ENCODE data around the gene GCC2. TPM values are rescaled to one million over a fixed set of nuclear protein-coding genes. Genes with fewer than 3 reads are reported as not detected.

Gene GCC2
- total RNA-seq, 5 donors from 2014 or later (not counting 1 experiment from before 2014, with no cell fraction given): 97.3 to 152 (median 135) TPM

GRCh38 chr2:108531674-108532055, 82.7 kb downstream of the GCC2 start:
- peaks cover 26 to 35% (median 26%) of the 10 kb centered on the region in 3 donors for H3K4me1 Mint-ChIP-seq
- ChIA-PET POLR2A (interaction anchor here in 1 of 2 donors (0.7 kb wide), 1 partner anchor 76 kb away, joined by 5 read pairs; no protein-coding TSS in a partner anchor), CTCF (interaction anchor here in 1 of 2 donors (1.2 kb wide), 1 partner anchor 52 kb away, joined by 4 read pairs; no protein-coding TSS in a partner anchor)
- H3K36me3 Mint-ChIP-seq: no peaks in the 10 kb centered on the region
- Histone ChIP-seq H3K27me3 (replicated peaks in 1 of 2; ENCODE audit: control insufficient read depth in 2 of 2, extremely low read depth in 1 of 2, insufficient read depth in 2 of 2, low read length in 1 of 2) (no peaks in the 10 kb centered on the region), H3K4me3 (ENCODE audit: control insufficient read depth in 1 of 2, extremely low read depth in 1 of 2, low read length in 1 of 2) (no peak overlapping the region), H3K36me3 (ENCODE audit: control insufficient read depth in 2 of 2, extremely low read depth in 1 of 2, insufficient read depth in 1 of 2, low read length in 1 of 2) (no peaks in the 10 kb centered on the region), H3K9me3 (no peaks in the 10 kb centered on the region), H3K27ac (ENCODE audit: low read length) (no peak overlapping the region), H3K4me1 (ENCODE audit: control insufficient read depth in 1 of 2, extremely low read depth in 1 of 2, insufficient read depth in 2 of 2, low read length in 2 of 2) (peaks cover 8 to 22% of the 10 kb centered on the region in 2 experiments)
- no peaks in the 10 kb centered on the region for H3K27me3 Mint-ChIP-seq
- H3K9me3 Mint-ChIP-seq: no peaks in the 10 kb centered on the region
- ATAC-seq (replicated peaks in 1 of 4) (no peak), DNase-seq (no peak)
- WGBS (ENCODE audit: insufficient coverage): no CpG with 5 or more reads among the region's 5 CpGs
- H3K27ac Mint-ChIP-seq: no peak overlapping the region
- H3K4me3 Mint-ChIP-seq: peak overlapping the region in 2 of 3 donors; percentile 17 to 59

- CTCF ChIA-PET: interaction anchor here (0.6 to 1.7 kb wide), 5 partner anchors 16 to 105 kb away, joined by 4 to 10 read pairs (median 9); no protein-coding TSS in a partner anchor
- peak; percentile 91 to 97 (median 94) for ATAC-seq (replicated peaks in 1 of 4)
- under 1% methylated on average over 54 of the region's 87 CpGs for WGBS (ENCODE audit: insufficient coverage)
- Mint-ChIP-seq H3K4me1 (peaks cover 35 to 40% (median 35%) of the 10 kb centered on the region in 3 donors), H3K36me3 (no peaks in the 10 kb centered on the region), H3K9me3 (no peaks in the 10 kb centered on the region), H3K27me3 (no peaks in the 10 kb centered on the region), H3K4me3 (peak within 1 kb of the TSS; percentile 88 to 93 (median 92)), H3K27ac (peak within 1 kb of the TSS; percentile 73 to 82)
- peaks cover 8 to 22% of the 10 kb centered on the region in 2 experiments for H3K4me1 ChIP-seq (ENCODE audit: control insufficient read depth in 1 of 2, extremely low read depth in 1 of 2, insufficient read depth in 2 of 2, low read length in 2 of 2)
- peak within 1 kb of the TSS; percentile 81 to 90 for H3K4me3 ChIP-seq (ENCODE audit: control insufficient read depth in 1 of 2, extremely low read depth in 1 of 2, low read length in 1 of 2)
- peak; percentile 68 to 91 (median 82) for DNase-seq
- no peaks in the 10 kb centered on the region for H3K9me3 ChIP-seq
- H3K27ac ChIP-seq (ENCODE audit: low read length): peak within 1 kb of the TSS; percentile 29
- no peaks in the 10 kb centered on the region for H3K27me3 ChIP-seq (replicated peaks in 1 of 2; ENCODE audit: control insufficient read depth in 2 of 2, extremely low read depth in 1 of 2, insufficient read depth in 2 of 2, low read length in 1 of 2)
- POLR2A ChIA-PET: interaction anchor here in 1 of 2 donors (0.6 to 1.3 kb wide), 3 partner anchors 50 to 185 kb away, joined by 3 to 6 read pairs (median 5); no protein-coding TSS in a partner anchor
- no peaks in the 10 kb centered on the region for H3K36me3 ChIP-seq (ENCODE audit: control insufficient read depth in 2 of 2, extremely low read depth in 1 of 2, insufficient read depth in 1 of 2, low read length in 1 of 2)
Observed at GRCh38 chr2:108533832-108534583, 85.0 kb downstream of the GCC2 start, which contains the start of gene LIMS1. Gene LIMS1, plus strand, starts transcription at chr2:108534470. Its CDS starts 93 bp downstream, at chr2:108534563.

DNA sequence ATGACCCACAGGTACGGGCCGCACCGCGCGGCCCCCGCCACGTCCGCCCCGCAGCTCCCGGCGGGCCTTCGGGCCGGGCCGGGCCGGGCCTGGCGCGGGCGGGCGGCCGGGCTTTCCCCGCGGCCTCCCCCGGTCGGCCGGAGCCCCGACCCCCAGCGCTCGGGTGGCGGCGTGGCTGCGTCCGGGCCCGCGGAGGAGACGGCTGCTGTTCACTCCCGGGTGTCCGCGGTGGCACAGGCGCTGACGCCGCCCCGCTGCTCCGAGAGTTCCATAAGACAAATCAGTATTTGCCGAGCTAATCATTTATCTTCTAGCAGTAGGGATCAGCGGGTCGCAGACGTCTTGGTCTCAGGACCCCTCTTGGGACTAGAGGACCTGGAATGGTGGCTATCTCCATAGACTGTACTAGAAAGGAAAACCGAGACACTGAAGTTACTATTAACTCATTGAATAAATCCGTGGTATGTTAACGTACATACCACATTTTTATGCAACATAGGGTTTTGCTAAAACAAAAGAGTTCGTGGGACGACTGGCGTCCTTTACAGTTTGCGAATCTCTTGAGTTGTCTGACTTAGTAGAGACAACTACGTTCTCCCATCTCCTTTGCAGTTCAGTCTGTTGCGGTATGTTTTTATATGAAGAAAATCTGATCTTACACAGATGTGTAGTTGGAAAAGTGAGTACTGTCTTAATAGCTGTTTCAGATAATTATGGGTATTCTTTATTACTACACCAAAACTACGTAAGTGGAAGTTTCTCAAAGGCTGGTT, 85.8 kb downstream of the GCC2 start:
- Mint-ChIP-seq H3K36me3 (no peaks in the 10 kb centered on the region), H3K27me3 (no peaks in the 10 kb centered on the region), H3K4me3 (peak overlapping the region; percentile 88 to 93 (median 92)), H3K4me1 (peaks cover 35 to 40% (median 35%) of the 10 kb centered on the region in 3 donors), H3K27ac (peak overlapping the region; percentile 73 to 82), H3K9me3 (no peaks in the 10 kb centered on the region)
- no peaks in the 10 kb centered on the region for H3K27me3 ChIP-seq (replicated peaks in 1 of 2; ENCODE audit: control insufficient read depth in 2 of 2, extremely low read depth in 1 of 2, insufficient read depth in 2 of 2, low read length in 1 of 2)
- no peaks in the 10 kb centered on the region for H3K9me3 ChIP-seq
- H3K36me3 ChIP-seq (ENCODE audit: control insufficient read depth in 2 of 2, extremely low read depth in 1 of 2, insufficient read depth in 1 of 2, low read length in 1 of 2): no peaks in the 10 kb centered on the region
- ATAC-seq (replicated peaks in 1 of 4): peak; percentile 17 to 56 (median 38)
- WGBS (ENCODE audit: insufficient coverage): under 1% methylated on average over 43 of the region's 57 CpGs
- H3K27ac ChIP-seq (ENCODE audit: low read length): peak overlapping the region; percentile 18
- H3K4me3 ChIP-seq (ENCODE audit: control insufficient read depth in 1 of 2, extremely low read depth in 1 of 2, low read length in 1 of 2): peak overlapping the region; percentile 59 to 62
- ChIA-PET POLR2A (interaction anchor here in 1 of 2 donors (1.3 kb wide), 1 partner anchor 86 kb away, joined by 3 read pairs; no protein-coding TSS in a partner anchor), CTCF (interaction anchor here (0.6 to 1.7 kb wide), 3 partner anchors 49 to 1953 kb away, joined by 3 to 8 read pairs (median 4); no protein-coding TSS in a partner anchor)
- peak in 32 of 35 experiments; percentile 1 to 54 (median 20) for DNase-seq
- peaks cover 8 to 22% of the 10 kb centered on the region in 2 experiments for H3K4me1 ChIP-seq (ENCODE audit: control insufficient read depth in 1 of 2, extremely low read depth in 1 of 2, insufficient read depth in 2 of 2, low read length in 2 of 2)

- H3K27ac Mint-ChIP-seq: no peak overlapping the region
- DNase-seq (no peak), ATAC-seq (replicated peaks in 1 of 4) (no peak)
- H3K27me3 Mint-ChIP-seq: no peaks in the 10 kb centered on the region
- no peaks in the 10 kb centered on the region for H3K27me3 ChIP-seq (replicated peaks in 1 of 2; ENCODE audit: control insufficient read depth in 2 of 2, extremely low read depth in 1 of 2, insufficient read depth in 2 of 2, low read length in 1 of 2)
- ChIA-PET POLR2A (interaction anchor here in 1 of 2 donors (0.8 kb wide), 1 partner anchor 440 kb away, joined by 3 read pairs; no protein-coding TSS in a partner anchor), CTCF (interaction anchor here (0.6 to 1.7 kb wide), 4 partner anchors 14 to 1953 kb away, joined by 3 to 8 read pairs (median 4); no protein-coding TSS in a partner anchor)
- H3K4me1 Mint-ChIP-seq: peaks cover 31 to 40% (median 35%) of the 10 kb centered on the region in 3 donors
- no peaks in the 10 kb centered on the region for H3K36me3 Mint-ChIP-seq
- no peak overlapping the region for H3K27ac ChIP-seq (ENCODE audit: low read length)
- H3K4me1 ChIP-seq (ENCODE audit: control insufficient read depth in 1 of 2, extremely low read depth in 1 of 2, insufficient read depth in 2 of 2, low read length in 2 of 2): peaks cover 8 to 22% of the 10 kb centered on the region in 2 experiments
- H3K9me3 ChIP-seq: no peaks in the 10 kb centered on the region
- H3K4me3 ChIP-seq (ENCODE audit: control insufficient read depth in 1 of 2, extremely low read depth in 1 of 2, low read length in 1 of 2): peak overlapping the region; percentile 59 to 62
- peak overlapping the region; percentile 88 to 93 (median 92) for H3K4me3 Mint-ChIP-seq
- no peaks in the 10 kb centered on the region for H3K36me3 ChIP-seq (ENCODE audit: control insufficient read depth in 2 of 2, extremely low read depth in 1 of 2, insufficient read depth in 1 of 2, low read length in 1 of 2)
- H3K9me3 Mint-ChIP-seq: no peaks in the 10 kb centered on the region
- WGBS (ENCODE audit: insufficient coverage): 81% methylated on average over 2 of the region's 9 CpGs
Observed at GRCh38 chr2:108535357-108535631, 86.3 kb downstream of the GCC2 start.

DNA sequence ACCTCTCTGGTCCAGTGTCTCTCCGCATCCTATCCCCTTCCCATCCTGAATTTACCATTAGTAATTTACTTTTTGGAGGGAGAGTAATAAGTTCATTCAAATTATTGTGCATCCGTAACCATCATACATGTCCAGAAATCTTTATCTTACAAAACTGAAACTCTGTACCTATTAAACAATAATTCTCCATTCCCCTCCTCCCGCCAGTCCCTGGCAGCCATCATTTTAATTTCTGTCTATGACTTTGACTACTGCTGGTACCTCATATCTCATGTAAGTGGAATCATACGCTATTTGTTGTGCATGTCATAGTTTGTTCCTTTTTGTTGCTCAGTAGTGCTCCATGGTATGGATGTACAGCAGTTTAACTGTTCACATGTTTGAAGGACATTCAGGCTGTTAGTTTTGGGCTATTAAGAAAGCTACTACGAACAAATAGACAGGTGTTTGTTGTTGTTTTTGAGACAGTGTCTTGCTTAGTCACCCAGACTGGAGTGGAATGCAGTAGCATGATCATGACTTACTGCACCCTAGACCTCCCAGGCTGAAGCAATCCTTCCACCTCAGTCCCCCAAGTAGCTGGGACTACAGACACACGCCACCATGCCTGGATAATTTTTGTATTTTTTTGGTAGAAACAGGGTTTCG, 87.3 kb downstream of the GCC2 start:
- Histone ChIP-seq H3K27me3 (replicated peaks in 1 of 2; ENCODE audit: control insufficient read depth in 2 of 2, extremely low read depth in 1 of 2, insufficient read depth in 2 of 2, low read length in 1 of 2) (no peaks in the 10 kb centered on the region), H3K9me3 (no peaks in the 10 kb centered on the region), H3K4me1 (ENCODE audit: control insufficient read depth in 1 of 2, extremely low read depth in 1 of 2, insufficient read depth in 2 of 2, low read length in 2 of 2) (peaks cover 8 to 19% of the 10 kb centered on the region in 2 experiments), H3K4me3 (ENCODE audit: control insufficient read depth in 1 of 2, extremely low read depth in 1 of 2, low read length in 1 of 2) (no peak overlapping the region), H3K36me3 (ENCODE audit: control insufficient read depth in 2 of 2, extremely low read depth in 1 of 2, insufficient read depth in 1 of 2, low read length in 1 of 2) (no peaks in the 10 kb centered on the region), H3K27ac (ENCODE audit: low read length) (no peak overlapping the region)
- H3K9me3 Mint-ChIP-seq: no peaks in the 10 kb centered on the region
- H3K27me3 Mint-ChIP-seq: no peaks in the 10 kb centered on the region
- peak overlapping the region; percentile 2 to 35 (median 18) for H3K4me3 Mint-ChIP-seq
- ATAC-seq (replicated peaks in 1 of 4) (no peak), DNase-seq (no peak)
- no peak overlapping the region for H3K27ac Mint-ChIP-seq
- WGBS (ENCODE audit: insufficient coverage): 93% methylated on average over 3 of the region's 7 CpGs
- H3K36me3 Mint-ChIP-seq: no peaks in the 10 kb centered on the region
- peaks cover 22 to 34% (median 27%) of the 10 kb centered on the region in 3 donors for H3K4me1 Mint-ChIP-seq
- ChIA-PET CTCF (no interaction called here), POLR2A (interaction anchor here in 1 of 2 donors (0.8 kb wide), 1 partner anchor 439 kb away, joined by 3 read pairs; no protein-coding TSS in a partner anchor)
